Astrocyte of the spinal cord (primary cell): Measurements from ENCODE around the gene FCGR1A.
"Not testable (repeated sequence)": the region's sequence is repeated elsewhere in the genome, so short reads cannot be mapped to it uniquely, and the experiment has no call there.

ENCODE experiments used
- DNase-seq: peaks from one replicate; pipeline ENCODE4 v3.0.0; 2011; ENCODE audit warnings: low read depth, low spot score
- H3K4me3 ChIP-seq: 2 replicates; pipeline ENCODE4 v1.5.1; 2011; ENCODE audit warnings: low read depth, mild to moderate bottlenecking, low read length, moderate library complexity
- in situ Hi-C: cut with HindIII; loops from 2 replicates; pipeline ENCODE4 v1.10.0; 2017; ENCODE audit warnings: low sequenced_read_pairs

The FCGR1A gene

GRCh38 chr1:149804417-149805080 lies 22.1 kb downstream of the FCGR1A start:
- DNase-seq, in situ Hi-C loops, H3K4me3 ChIP-seq: not testable (repeated sequence)

- H3K4me3 ChIP-seq, DNase-seq, in situ Hi-C loops: not testable (repeated sequence)
These were observed 28.4 kb downstream of the FCGR1A start for GRCh38 chr1:149810697-149811405.

- peak overlapping the region; percentile 39 for H3K4me3 ChIP-seq
- in situ Hi-C loops = not testable (repeated sequence)
- DNase-seq = peak; percentile 0
These were observed 29.0 kb downstream of the FCGR1A start for GRCh38 chr1:149811514-149811889.

GRCh38 chr1:149811890-149812829 lies 29.7 kb downstream of the FCGR1A start:
- in situ Hi-C loops = not testable (repeated sequence)
- peak; percentile 94 for DNase-seq
- peak overlapping the region; percentile 46 for H3K4me3 ChIP-seq

- peak overlapping the region; percentile 46 for H3K4me3 ChIP-seq
- in situ Hi-C loops = not testable (repeated sequence)
- DNase-seq = peak; percentile 81
These were observed 30.7 kb downstream of the FCGR1A start for GRCh38 chr1:149812893-149813801.

- in situ Hi-C loops, DNase-seq, H3K4me3 ChIP-seq: not testable (repeated sequence)
These were observed 37.9 kb downstream of the FCGR1A start for GRCh38 chr1:149820387-149820786.

- H3K4me3 ChIP-seq, in situ Hi-C loops, DNase-seq: not testable (repeated sequence)
These were observed 44.1 kb downstream of the FCGR1A start for GRCh38 chr1:149826555-149826954.

GRCh38 chr1:149831764-149832315 lies 49.3 kb downstream of the FCGR1A start:
- in situ Hi-C loops, DNase-seq, H3K4me3 ChIP-seq: not testable (repeated sequence)

- H3K4me3 ChIP-seq, DNase-seq, in situ Hi-C loops: not testable (repeated sequence)
These were observed 50.0 kb downstream of the FCGR1A start for GRCh38 chr1:149832316-149833126.

- H3K4me3 ChIP-seq, in situ Hi-C loops, DNase-seq: not testable (repeated sequence)
These were observed 50.6 kb downstream of the FCGR1A start for GRCh38 chr1:149833144-149833543.

GRCh38 chr1:149841149-149841548 lies 58.7 kb downstream of the FCGR1A start:
- DNase-seq, in situ Hi-C loops: not testable (repeated sequence)

More at GRCh38 chr1:149841149-149841548, 58.7 kb downstream of the FCGR1A start:
- not testable (repeated sequence) for H3K4me3 ChIP-seq
